Endothelial cell of umbilical vein (primary cell): ENCODE measurements around the gene GSK3A. TPM values are rescaled to one million over a fixed set of nuclear protein-coding genes. Genes with fewer than 3 reads are reported as not detected.

Experiments
- BruUV-seq: library from RNA; stranded (reverse); fragments of 400-500 nt; replicated peaks from 2 replicates; lab custom pipeline; 2021; lab: Mats Ljungman, UMichigan
- CTCF ChIA-PET: fragments of 300-600, 350-600 bp; sonication (Branson Sonifier 250); formaldehyde crosslinking; loops from one replicate; lab custom pipeline; 2021; ENCODE audit warnings: antibody characterized with exemption, inconsistent platforms; lab: Charles Lee
- POLR2A ChIA-PET: fragments of 300-600, 350-600 bp; sonication (Branson Sonifier 250); formaldehyde crosslinking; loops from one replicate; lab custom pipeline; 2021; ENCODE audit warnings: antibody characterized with exemption, inconsistent platforms; lab: Charles Lee
- DNase-seq: peaks from one replicate; pipeline ENCODE4 v3.0.0-alpha.2; 2011; ENCODE audit warnings: low read depth, low spot score
- FAIRE-seq: peaks from 2 replicates; lab custom pipeline; 2011; peaks lifted over from hg19 to GRCh38; lab: Jason Lieb, UNC
- H2AFZ ChIP-seq: 2 replicates; pipeline ENCODE4 v1.6.0; 2012; ENCODE audit warnings: low read depth, low read length, control low read depth, inconsistent platforms
- H3K27ac ChIP-seq: 2 replicates; pipeline ENCODE4 v1.5.1; 2011; ENCODE audit warnings: low read depth, mild to moderate bottlenecking, control low read depth, low read length, moderate library complexity; ENCODE audit not compliant: insufficient read depth
- H3K27me3 ChIP-seq, 2 experiments: 2 replicates each; pipeline versions ENCODE4 v1.6.0 to v1.6.1; 2011; ENCODE audit warnings: low read length in 2 of 2, mixed read lengths in 1 of 2; ENCODE audit not compliant: control insufficient read depth in 2 of 2, insufficient read depth in 2 of 2
- H3K36me3 ChIP-seq, 2 experiments: 2 replicates in 1 of 2; 3 replicates in 1 of 2; pipeline ENCODE4 v1.5.1; 2011; ENCODE audit warnings: low read length in 2 of 2, mild to moderate bottlenecking in 1 of 2, moderate library complexity in 1 of 2; ENCODE audit not compliant: control insufficient read depth in 2 of 2, insufficient read depth in 2 of 2; ENCODE audit errors: extremely low read depth in 1 of 2
- H3K4me1 ChIP-seq: 3 replicates; pipeline ENCODE4 v1.5.1; 2011; ENCODE audit warnings: mild to moderate bottlenecking, low read length; ENCODE audit not compliant: control insufficient read depth, insufficient read depth; ENCODE audit errors: extremely low read depth
- H3K4me2 ChIP-seq: 2 replicates; pipeline ENCODE4 v1.6.1; 2011; ENCODE audit warnings: low read length, control low read depth, mixed read lengths; ENCODE audit not compliant: insufficient read depth
- H3K4me3 ChIP-seq, 3 experiments: fragments of 200-600 bp in 1 of 3; sonication (generic), shearing (Covaris generic) in 1 of 3; replicated peaks in 1 of 3; 2 replicates each; pipeline ENCODE4 v1.5.1; 2011 to 2016; ENCODE audit warnings: control low read depth in 3 of 3, low read length in 3 of 3, mild to moderate bottlenecking in 2 of 3, inconsistent platforms in 1 of 3, low read depth in 1 of 3, moderate library complexity in 1 of 3; ENCODE audit not compliant: insufficient read depth in 1 of 3
- H3K79me2 ChIP-seq: 2 replicates; pipeline ENCODE4 v1.6.0; 2012; ENCODE audit warnings: low read length, inconsistent platforms; ENCODE audit not compliant: control insufficient read depth, insufficient read depth
- H3K9ac ChIP-seq: replicated peaks from 2 replicates; pipeline ENCODE3; 2011; ENCODE audit warnings: low read length, control low read depth; ENCODE audit not compliant: insufficient read depth; ENCODE audit errors: extremely low read depth
- H3K9me1 ChIP-seq: replicated peaks from 3 replicates; pipeline ENCODE4 v1.6.0; 2011; ENCODE audit warnings: mild to moderate bottlenecking, low read length; ENCODE audit not compliant: control insufficient read depth, insufficient read depth; ENCODE audit errors: extremely low read depth
- H3K9me3 ChIP-seq: replicated peaks from 2 replicates; pipeline ENCODE4 v1.5.1; 2012; ENCODE audit warnings: low read length, inconsistent platforms; ENCODE audit not compliant: control insufficient read depth, insufficient read depth
- H4K20me1 ChIP-seq: replicated peaks from 2 replicates; pipeline ENCODE3; 2011; ENCODE audit warnings: mild to moderate bottlenecking, low read length; ENCODE audit not compliant: control insufficient read depth, insufficient read depth; ENCODE audit errors: extremely low read depth
- CTCF ChIP-seq, 2 donors: IDR thresholded peaks; 1 replicate in 1 of 2; 2 replicates in 1 of 2; pipeline ENCODE4 v1.5.1; 2011; ENCODE audit warnings: low read length in 2 of 2, mild to moderate bottlenecking in 2 of 2, moderate library complexity in 2 of 2, control low read depth in 1 of 2, inconsistent platforms in 1 of 2, low read depth in 1 of 2; ENCODE audit not compliant: insufficient read depth in 1 of 2; ENCODE audit errors: extremely low read depth in 1 of 2
- EZH2 ChIP-seq: IDR thresholded peaks from 2 replicates; pipeline ENCODE4 v1.6.1; 2012; ENCODE audit warnings: borderline replicate concordance, low read depth, mild to moderate bottlenecking, moderate library complexity, low read length, inconsistent platforms; ENCODE audit not compliant: severe bottlenecking
- FOS ChIP-seq: IDR thresholded peaks from 2 replicates; pipeline ENCODE4 v1.6.1; 2011; ENCODE audit warnings: mild to moderate bottlenecking, low read length, moderate library complexity, borderline replicate concordance; ENCODE audit not compliant: insufficient read depth
- MAX ChIP-seq: IDR thresholded peaks from 2 replicates; pipeline ENCODE4 v1.6.1; 2011; ENCODE audit not compliant: insufficient read depth, insufficient read length
- MYC ChIP-seq: IDR thresholded peaks from one replicate; pipeline ENCODE4 v1.6.1; 2011; ENCODE audit warnings: mild to moderate bottlenecking, low read depth, low read length
- POLR2AphosphoS5 ChIP-seq: IDR thresholded peaks from 2 replicates; pipeline ENCODE4 v1.6.1; 2012; ENCODE audit warnings: low read depth, mild to moderate bottlenecking, control low read depth, low read length, moderate library complexity; ENCODE audit not compliant: insufficient read depth
- dilution Hi-C: fragments of 300-500 bp; cut with MboI; formaldehyde crosslinking; loops from one replicate; pipeline ENCODE4 v1.15.0; 2019; ENCODE audit warnings: low sequenced_read_pairs; ENCODE audit not compliant: extremely low pct_ligation_motif_present
- intact Hi-C: fragments of 100-400 bp; cut with micrococcal nuclease; formaldehyde crosslinking; loops from one replicate; pipeline ENCODE4 v1.10.0; 2022
- polyA plus RNA-seq, 4 experiments: library from polyadenylated mRNA; depleted of rRNA in 3 of 4; stranded (reverse) in 3 of 4; unstranded in 1 of 4; fragments of >200 nt; gene quantifications; 2 replicates each; pipeline versions ENCODE4 v1.2.1 to v1.2.3, GENCODE V29; 2011 to 2012; ENCODE audit warnings: missing spikeins in 1 of 4
- total RNA-seq: library from RNA; stranded (reverse); gene quantifications from 2 replicates; pipeline ENCODE4 v1.2.3, GENCODE V29; 2021

Gene GSK3A
- total and polyA plus RNA-seq, 2 donors (not counting 3 experiments of a cell fraction or from before 2014, with no cell fraction given): 49.5 to 73.7 TPM

DNA sequence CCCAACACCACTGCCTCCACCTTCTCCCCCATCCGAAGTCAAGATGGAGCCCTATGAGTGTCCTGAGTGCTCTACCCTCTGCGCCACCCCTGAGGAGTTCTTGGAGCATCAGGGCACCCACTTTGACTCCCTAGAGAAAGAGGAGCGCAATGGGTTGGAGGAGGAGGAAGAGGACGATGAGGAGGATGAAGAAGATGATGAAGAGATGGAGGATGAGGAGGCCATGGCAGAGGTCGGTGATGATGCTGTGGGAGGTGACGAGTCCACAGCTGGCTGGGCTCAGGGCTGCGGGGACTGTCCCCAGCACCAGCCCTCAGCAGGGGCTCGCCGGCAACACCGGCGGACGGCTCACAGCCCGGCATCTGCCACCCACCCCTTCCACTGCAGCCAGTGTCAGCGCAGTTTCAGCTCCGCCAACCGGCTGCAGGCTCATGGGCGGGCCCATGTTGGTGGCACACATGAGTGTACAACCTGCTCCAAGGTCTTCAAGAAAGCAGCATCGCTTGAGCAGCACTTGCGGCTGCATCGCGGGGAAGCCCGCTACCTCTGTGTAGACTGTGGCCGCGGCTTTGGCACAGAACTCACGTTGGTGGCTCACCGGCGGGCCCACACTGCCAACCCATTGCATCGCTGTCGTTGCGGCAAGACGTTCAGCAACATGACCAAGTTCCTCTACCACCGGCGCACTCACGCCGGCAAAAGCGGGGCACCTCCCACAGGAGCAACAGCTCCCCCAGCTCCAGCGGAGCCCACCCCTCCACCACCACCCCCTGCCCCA lies 17.3 kb downstream of the GSK3A start:
- Histone ChIP-seq H3K4me3 (no peak overlapping the region), H3K9me1 (no peaks in the 10 kb centered on the region), H4K20me1 (no peaks in the 10 kb centered on the region), H2AFZ (no peak overlapping the region), H3K9ac (no peak overlapping the region), H3K27me3 (no peaks in the 10 kb centered on the region), H3K4me2 (no peak overlapping the region), H3K36me3 (peaks cover 18 to 36% of the 10 kb centered on the region in 2 experiments), H3K79me2 (peaks cover 54% of the 10 kb centered on the region), H3K27ac (no peak overlapping the region), H3K9me3 (no peaks in the 10 kb centered on the region), H3K4me1 (peaks cover 7% of the 10 kb centered on the region)
- intact Hi-C loops: no loop called here
- FAIRE-seq: no peak
- dilution Hi-C loops: no loop called here
- POLR2A ChIA-PET: no interaction called here
- no peak for DNase-seq
- no TSS peak for BruUV-seq
- CTCF ChIA-PET: interaction anchor here (1.4 kb wide), 1 partner anchor 18 kb away, joined by 3 read pairs; no protein-coding TSS in a partner anchor
- TF ChIP-seq MYC: no peak
- no peak for TF ChIP-seq POLR2AphosphoS5
- no peak for TF ChIP-seq CTCF (IDR thresholded peaks at IDR 0.05; ENCODE audit: extremely low read depth in 1 of 2, insufficient read depth in 1 of 2, low read depth in 1 of 2, low read length in 2 of 2)
- TF ChIP-seq MAX: no peak
- TF ChIP-seq EZH2: no peak
- TF ChIP-seq FOS: no peak
